CD4-positive, alpha-beta memory T cell (primary cell): ENCODE data around the gene DERL2. TPM values are rescaled to one million over a fixed set of nuclear protein-coding genes. Genes with fewer than 3 reads are reported as not detected.

Experiments used
- CTCF ChIA-PET: fragments of 350-600 bp; sonication (Branson Sonifier 250); formaldehyde crosslinking; loops from one replicate; lab custom pipeline; 2021; ENCODE audit warnings: inconsistent platforms; ENCODE audit not compliant: partially characterized antibody; lab: Charles Lee
- POLR2A ChIA-PET: fragments of 350-600 bp; sonication (Branson Sonifier 250); formaldehyde crosslinking; loops from one replicate; lab custom pipeline; 2021; ENCODE audit not compliant: partially characterized antibody; lab: Charles Lee
- DNase-seq, 5 donors: peaks; one replicate each; pipeline versions ENCODE4 v3.0.0 to v3.0.0-alpha.2; 2020 to 2022; ENCODE audit warnings: mixed read lengths in 1 of 5
- H3K27ac ChIP-seq: one replicate; pipeline ENCODE4 v1.7.0; 2013; ENCODE audit warnings: low read depth, low read length
- H3K27me3 ChIP-seq: 2 replicates; pipeline ENCODE4 v1.7.0; 2013; ENCODE audit warnings: mild to moderate bottlenecking, low read length, moderate library complexity; ENCODE audit not compliant: insufficient read depth
- H3K36me3 ChIP-seq: 2 replicates; pipeline ENCODE4 v1.7.0; 2013; ENCODE audit warnings: mild to moderate bottlenecking, low read length, moderate library complexity; ENCODE audit not compliant: insufficient read depth
- H3K4me1 ChIP-seq: 2 replicates; pipeline ENCODE4 v1.7.0; 2013; ENCODE audit warnings: mild to moderate bottlenecking, low read length, moderate library complexity; ENCODE audit not compliant: insufficient read depth
- H3K4me3 ChIP-seq, 2 donors: one replicate each; pipeline ENCODE4 v1.7.0; 2013; ENCODE audit warnings: low read length in 2 of 2, mild to moderate bottlenecking in 1 of 2
- H3K9me3 ChIP-seq, 2 donors: one replicate each; pipeline ENCODE4 v1.7.0; 2013; ENCODE audit warnings: low read length in 2 of 2, control low read depth in 1 of 2; ENCODE audit not compliant: control insufficient read depth in 1 of 2
- H3K27ac Mint-ChIP-seq, 7 donors: one replicate each; pipeline ENCODE4 v1.8.0; 2020 to 2021; ENCODE audit warnings: mixed read lengths in 7 of 7, mild to moderate bottlenecking in 6 of 7, inconsistent platforms in 3 of 7, moderate library complexity in 3 of 7
- H3K27me3 Mint-ChIP-seq, 2 donors: one replicate each; pipeline ENCODE4 v1.8.0; 2020 to 2021; ENCODE audit warnings: mixed read lengths in 2 of 2
- H3K36me3 Mint-ChIP-seq, 2 donors: one replicate each; pipeline ENCODE4 v1.8.0; 2020 to 2021; ENCODE audit warnings: mixed read lengths in 2 of 2, inconsistent platforms in 1 of 2, mild to moderate bottlenecking in 1 of 2
- H3K4me1 Mint-ChIP-seq, 4 donors: one replicate each; pipeline ENCODE4 v1.8.0; 2020 to 2021; ENCODE audit warnings: mixed read lengths in 4 of 4, mild to moderate bottlenecking in 1 of 4
- H3K4me3 Mint-ChIP-seq, 8 donors: one replicate each; pipeline ENCODE4 v1.8.0; 2020 to 2021; ENCODE audit warnings: mixed read lengths in 8 of 8, mild to moderate bottlenecking in 7 of 8, moderate library complexity in 6 of 8, inconsistent platforms in 3 of 8
- H3K9me3 Mint-ChIP-seq, 8 donors: one replicate each; pipeline ENCODE4 v1.8.0; 2020 to 2021; ENCODE audit warnings: mixed read lengths in 8 of 8, mild to moderate bottlenecking in 5 of 8, inconsistent platforms in 3 of 8, moderate library complexity in 1 of 8
- intact Hi-C: fragments of 100-400 bp; cut with micrococcal nuclease; formaldehyde crosslinking; loops from one replicate; pipeline ENCODE4 v1.15.1; 2023
- polyA plus RNA-seq, 2 donors: library from polyadenylated mRNA; unstranded; fragments of 300-500 nt; fragmentation: Illumina TruSeq; gene quantifications; one replicate each; pipeline ENCODE4 v1.2.3, GENCODE V29; 2021
- total RNA-seq, 2 experiments: library from RNA; stranded (reverse); gene quantifications; one replicate each; pipeline ENCODE4 v1.2.3, GENCODE V29; 2021

Gene DERL2
- total and polyA plus RNA-seq, 4 experiments from 2014 or later = 66.2 to 95.9 (median 85.6) TPM

DNA sequence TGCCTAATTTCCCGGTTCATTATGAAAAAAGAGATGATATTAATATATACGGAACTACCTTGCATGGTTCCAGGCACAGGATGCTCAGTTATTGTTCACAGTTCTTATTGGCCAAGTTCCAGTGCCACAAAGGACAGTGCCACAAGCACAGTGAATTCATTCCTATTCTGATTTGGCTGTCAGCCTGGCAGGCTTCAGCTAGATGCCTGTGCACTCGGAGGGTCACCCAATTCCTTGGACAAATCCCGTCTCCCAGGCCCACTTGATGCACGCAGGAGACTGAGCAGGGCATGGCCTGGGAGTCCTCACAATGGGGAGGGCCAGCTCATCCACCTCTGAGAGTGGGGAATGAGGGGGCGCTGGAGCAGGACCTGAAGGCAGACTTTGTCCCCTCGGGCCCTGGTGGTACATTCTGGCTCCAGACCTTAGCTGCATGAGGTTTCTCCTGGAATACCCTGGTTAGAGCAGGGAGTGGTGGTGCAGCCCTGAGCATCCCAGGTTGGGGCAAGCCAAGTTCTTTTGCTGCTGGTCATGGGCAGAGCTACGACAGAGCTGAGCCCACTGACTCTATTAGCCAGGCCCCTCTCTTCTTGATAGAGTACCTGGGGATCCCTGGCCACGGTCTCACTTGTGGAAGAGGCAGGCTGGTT lies 41.7 kb upstream of the DERL2 start:
- Histone ChIP-seq H3K27me3 (no peaks in the 10 kb centered on the region), H3K4me1 (no peaks in the 10 kb centered on the region), H3K4me3 (no peak overlapping the region), H3K9me3 (no peaks in the 10 kb centered on the region), H3K36me3 (peaks cover 73% of the 10 kb centered on the region), H3K27ac (no peak overlapping the region)
- Mint-ChIP-seq H3K27ac (peak overlapping the region in 1 of 7 donors; percentile 17), H3K4me1 (peaks cover 0 to 6% (median under 1%) of the 10 kb centered on the region in 4 donors), H3K9me3 (no peaks in the 10 kb centered on the region), H3K27me3 (no peaks in the 10 kb centered on the region), H3K4me3 (no peak overlapping the region), H3K36me3 (peaks cover 63 to 93% of the 10 kb centered on the region in 2 donors)
- CTCF ChIA-PET = no interaction called here
- POLR2A ChIA-PET = interaction anchor here (1.5 kb wide), 1 partner anchor 27 kb away, joined by 5 read pairs; a partner anchor contains a TSS
- intact Hi-C loops = no loop called here
- DNase-seq = no peak

DNA sequence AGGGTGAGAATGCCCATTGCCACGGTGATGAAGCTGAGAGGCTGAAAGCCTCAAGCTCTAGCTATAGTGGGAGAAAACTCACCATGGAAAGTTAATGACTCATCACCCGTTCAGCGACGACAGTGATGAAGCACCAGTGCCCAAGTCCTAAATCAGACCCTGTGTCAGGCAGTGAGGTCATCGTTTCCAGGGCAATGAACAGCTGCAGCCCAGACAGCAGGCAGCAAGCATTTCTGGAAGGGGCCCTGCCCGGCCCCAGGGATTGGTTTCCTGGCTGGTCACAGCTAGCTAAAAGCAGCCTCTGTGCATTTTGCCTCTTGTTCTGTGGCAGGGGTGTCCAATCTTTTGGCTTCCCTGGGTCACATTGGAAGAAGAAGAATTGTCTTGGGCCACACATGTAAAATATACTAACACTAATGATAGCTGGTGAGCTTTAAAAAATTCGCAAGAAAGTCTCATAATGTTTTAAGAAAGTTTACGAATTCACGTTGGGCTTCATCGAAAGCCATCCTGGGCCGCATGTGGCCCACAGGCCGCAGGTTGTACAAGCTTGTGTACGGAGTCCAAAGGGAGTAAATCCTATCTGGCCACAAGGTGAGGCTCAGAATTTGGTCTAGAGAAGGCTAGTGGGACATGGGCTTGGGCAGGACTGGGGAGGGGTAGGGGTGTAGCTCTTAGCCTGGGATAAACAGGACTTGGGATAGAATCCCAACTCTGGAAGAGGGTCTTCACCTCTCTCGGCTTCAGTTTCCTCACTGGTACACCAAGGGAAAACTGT lies 41.0 kb upstream of the DERL2 start:
- H3K36me3 ChIP-seq = peaks cover 74% of the 10 kb centered on the region
- intact Hi-C loops = no loop called here
- Mint-ChIP-seq H3K27me3 (no peaks in the 10 kb centered on the region), H3K9me3 (no peaks in the 10 kb centered on the region), H3K4me1 (peaks cover 0 to 6% (median under 1%) of the 10 kb centered on the region in 4 donors), H3K36me3 (peaks cover 61 to 93% of the 10 kb centered on the region in 2 donors), H3K27ac (peak overlapping the region in 3 of 7 donors; percentile 17 to 60 (median 60)), H3K4me3 (no peak overlapping the region)
- H3K27me3 ChIP-seq = no peaks in the 10 kb centered on the region
- H3K27ac ChIP-seq = no peak overlapping the region
- no peaks in the 10 kb centered on the region for H3K4me1 ChIP-seq
- DNase-seq = no peak
- ChIA-PET POLR2A (interaction anchor here (1.5 kb wide), 1 partner anchor 26 kb away, joined by 5 read pairs; a partner anchor contains a TSS), CTCF (no interaction called here)
- H3K4me3 ChIP-seq = no peak overlapping the region
- H3K9me3 ChIP-seq = no peaks in the 10 kb centered on the region

DNA sequence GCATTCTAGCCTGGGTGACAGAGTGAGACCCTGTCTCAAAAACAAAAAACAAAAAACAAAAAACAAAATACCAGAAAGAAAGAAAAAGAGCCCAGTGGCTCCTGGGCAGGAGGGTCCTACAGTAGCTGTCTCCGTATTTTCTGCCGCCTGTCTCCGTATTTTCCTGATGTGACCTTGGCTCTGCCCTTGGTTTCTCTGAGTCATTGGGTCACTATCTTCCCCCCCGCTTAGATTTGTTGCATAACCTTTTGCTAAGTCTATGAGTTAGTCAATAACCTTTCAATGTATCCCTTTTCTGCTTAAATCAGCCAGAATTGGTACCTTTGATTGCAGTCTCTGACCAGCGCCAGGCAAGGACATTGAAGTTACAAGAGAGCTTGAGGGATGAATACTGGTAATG lies 37.3 kb upstream of the DERL2 start:
- no peaks in the 10 kb centered on the region for H3K9me3 ChIP-seq
- no peaks in the 10 kb centered on the region for H3K27me3 ChIP-seq
- H3K4me1 Mint-ChIP-seq = peaks cover 0 to 4% (median under 1%) of the 10 kb centered on the region in 4 donors
- H3K27ac ChIP-seq = no peak overlapping the region
- no peaks in the 10 kb centered on the region for H3K4me1 ChIP-seq
- H3K27ac Mint-ChIP-seq = peak overlapping the region in 4 of 7 donors; percentile 15 to 40 (median 30)
- peaks cover 48 to 80% of the 10 kb centered on the region in 2 donors for H3K36me3 Mint-ChIP-seq
- no peak overlapping the region for H3K4me3 Mint-ChIP-seq
- no peak overlapping the region for H3K4me3 ChIP-seq
- ChIA-PET POLR2A (interaction anchor here (1.2 kb wide), 1 partner anchor 10 kb away, joined by 3 read pairs; no protein-coding TSS in a partner anchor), CTCF (no interaction called here)
- intact Hi-C loops = no loop called here
- no peaks in the 10 kb centered on the region for H3K27me3 Mint-ChIP-seq
- H3K9me3 Mint-ChIP-seq = no peaks in the 10 kb centered on the region
- DNase-seq = no peak
- peaks cover 61% of the 10 kb centered on the region for H3K36me3 ChIP-seq

DNA sequence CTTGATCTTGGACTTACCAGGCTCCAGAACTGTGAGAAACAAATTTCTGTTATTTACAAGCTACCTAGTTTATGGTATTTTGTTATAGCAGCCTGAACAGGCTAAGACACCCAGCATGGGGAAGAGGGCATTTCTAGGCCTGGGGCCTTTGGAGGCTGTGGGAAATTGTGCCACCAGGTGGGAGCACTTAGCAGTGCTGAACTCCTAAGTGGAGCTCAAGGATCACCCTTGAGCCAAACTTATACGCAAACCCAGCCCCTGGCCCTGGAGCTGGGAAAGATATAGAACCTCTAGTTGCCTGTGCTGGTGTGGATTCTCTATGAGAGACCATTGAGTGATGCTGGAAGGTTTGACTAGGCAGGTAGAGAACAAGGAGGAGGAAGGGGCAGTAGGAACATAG lies 36.5 kb upstream of the DERL2 start:
- Mint-ChIP-seq H3K4me1 (peaks cover 0 to 4% (median under 1%) of the 10 kb centered on the region in 4 donors), H3K9me3 (no peaks in the 10 kb centered on the region), H3K4me3 (no peak overlapping the region), H3K36me3 (peaks cover 54 to 82% of the 10 kb centered on the region in 2 donors), H3K27me3 (no peaks in the 10 kb centered on the region), H3K27ac (peak overlapping the region in 2 of 7 donors; percentile 38 to 64)
- ChIA-PET CTCF (no interaction called here), POLR2A (interaction anchor here (1.2 kb wide), 1 partner anchor 11 kb away, joined by 3 read pairs; no protein-coding TSS in a partner anchor)
- no peak overlapping the region for H3K4me3 ChIP-seq
- peaks cover 53% of the 10 kb centered on the region for H3K36me3 ChIP-seq
- H3K27ac ChIP-seq = no peak overlapping the region
- no peak for DNase-seq
- no peaks in the 10 kb centered on the region for H3K4me1 ChIP-seq
- no peaks in the 10 kb centered on the region for H3K9me3 ChIP-seq
- H3K27me3 ChIP-seq = no peaks in the 10 kb centered on the region
- intact Hi-C loops = no loop called here

DNA sequence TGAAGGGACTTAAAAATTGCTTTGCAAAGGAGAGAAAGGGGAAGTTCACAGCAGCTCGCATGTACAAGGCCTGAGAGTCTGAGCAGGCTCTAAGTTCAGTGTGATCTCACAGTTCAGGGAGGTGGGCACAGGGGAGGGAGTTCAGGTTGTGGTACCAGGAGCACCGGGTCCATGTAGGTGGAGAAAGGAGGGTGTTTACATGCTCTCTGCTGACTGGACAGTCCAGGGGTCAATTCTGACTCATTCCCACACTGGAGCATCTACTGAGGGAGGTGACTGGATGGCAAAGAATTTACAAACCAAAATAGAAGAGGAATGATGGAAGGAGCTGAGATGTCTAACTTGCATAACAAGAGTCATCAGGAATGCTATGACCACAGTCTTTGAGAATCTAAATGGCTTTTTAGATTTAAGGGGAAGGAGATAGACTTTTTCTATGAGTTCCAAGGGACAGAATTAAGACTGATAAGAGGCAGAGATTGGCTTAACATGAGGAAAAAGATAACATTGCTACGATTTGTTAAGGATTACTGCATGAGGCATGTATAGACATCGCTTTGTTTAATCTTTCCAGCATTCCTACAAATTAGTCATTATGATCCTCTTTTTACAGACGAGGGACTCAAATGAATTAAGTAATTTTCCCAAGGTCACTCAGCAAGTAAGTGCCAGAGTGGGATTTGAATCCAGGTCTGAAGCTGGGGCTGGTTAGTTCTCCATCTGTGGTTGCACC lies 30.2 kb upstream of the DERL2 start:
- H3K27me3 ChIP-seq = no peaks in the 10 kb centered on the region
- intact Hi-C loops = no loop called here
- Mint-ChIP-seq H3K27me3 (no peaks in the 10 kb centered on the region), H3K9me3 (no peaks in the 10 kb centered on the region), H3K4me3 (no peak overlapping the region), H3K27ac (peak overlapping the region in 4 of 7 donors; percentile 23 to 89 (median 67)), H3K4me1 (peaks cover 25 to 47% (median 36%) of the 10 kb centered on the region in 4 donors), H3K36me3 (peaks cover 68% of the 10 kb centered on the region in 2 donors)
- peaks cover 40% of the 10 kb centered on the region for H3K36me3 ChIP-seq
- no peak for DNase-seq
- CTCF ChIA-PET = no interaction called here
- H3K9me3 ChIP-seq = no peaks in the 10 kb centered on the region
- POLR2A ChIA-PET = interaction anchor here (1.1 kb wide), 2 partner anchors 30 to 68 kb away, joined by 3 to 4 read pairs; partner anchors contain the start of genes DERL2, MIS12 and NLRP1
- H3K4me1 ChIP-seq = peaks cover 19% of the 10 kb centered on the region
- no peak overlapping the region for H3K27ac ChIP-seq
- H3K4me3 ChIP-seq = no peak overlapping the region

DNA sequence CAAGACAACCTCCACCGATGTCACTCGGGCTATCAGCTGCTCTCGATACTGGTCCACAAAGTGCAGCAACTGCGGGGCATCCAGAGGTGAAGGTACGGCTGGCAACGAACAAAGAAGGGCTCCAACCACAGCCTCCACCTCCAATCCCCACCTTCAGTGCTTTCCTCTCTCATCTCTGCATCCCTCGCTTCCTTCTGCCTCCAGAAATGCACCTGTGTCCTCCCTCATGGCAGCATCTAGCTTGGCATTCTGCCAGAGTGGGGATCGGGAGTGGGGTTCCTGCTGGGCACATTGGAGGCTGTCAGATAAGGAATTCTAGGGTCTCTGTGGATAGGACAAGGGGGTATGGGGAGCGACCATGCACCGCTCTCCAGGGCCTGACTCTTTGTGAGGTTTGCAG lies 29.0 kb upstream of the DERL2 start:
- H3K4me1 ChIP-seq = peaks cover 19% of the 10 kb centered on the region
- Mint-ChIP-seq H3K27ac (peak overlapping the region in 2 of 7 donors; percentile 29 to 68), H3K36me3 (peaks cover 60% of the 10 kb centered on the region in 2 donors), H3K4me1 (peaks cover 25 to 45% (median 35%) of the 10 kb centered on the region in 4 donors), H3K9me3 (no peaks in the 10 kb centered on the region), H3K4me3 (no peak overlapping the region), H3K27me3 (no peaks in the 10 kb centered on the region)
- CTCF ChIA-PET = no interaction called here
- H3K27me3 ChIP-seq = no peaks in the 10 kb centered on the region
- POLR2A ChIA-PET = no interaction called here
- no peak overlapping the region for H3K27ac ChIP-seq
- intact Hi-C loops = no loop called here
- H3K4me3 ChIP-seq = no peak overlapping the region
- peaks cover 31% of the 10 kb centered on the region for H3K36me3 ChIP-seq
- no peak for DNase-seq
- H3K9me3 ChIP-seq = no peaks in the 10 kb centered on the region
